NCI-H2196 treated with DMSO at 0.1 percent for 48 hours (cell line): Measurements from ENCODE around the gene GPX2.
A peak's percentile ranks its signal among the peaks of the same experiment; 100 is the strongest.
"Not testable (repeated sequence)": the region's sequence is repeated elsewhere in the genome, so short reads cannot be mapped to it uniquely, and the experiment has no call there.

Experiments used
- DNase-seq: peaks from one replicate; lab custom pipeline; 2025; ENCODE audit not compliant: unreplicated experiment; lab: John Stamatoyannopoulos, UW

GPX2 gene

GRCh38 chr14:64915029-64915424, 27.5 kb downstream of the GPX2 start:
- DNase-seq, result no peak

- peak; percentile 88 for DNase-seq
These were observed 28.1 kb downstream of the GPX2 start, which contains the start of gene CHURC1 for GRCh38 chr14:64914237-64915028. CHURC1 (plus strand) TSS chr14:64914455; CDS start chr14:64914496, 41 bp downstream.

- DNase-seq, result not testable (repeated sequence)
These were observed 29.1 kb downstream of the GPX2 start for GRCh38 chr14:64913477-64913876.

GRCh38 chr14:64912261-64912660, 30.3 kb downstream of the GPX2 start:
- no peak for DNase-seq

- no peak for DNase-seq
These were observed 31.6 kb downstream of the GPX2 start for GRCh38 chr14:64910847-64911495.

GRCh38 chr14:64906022-64906421, 36.5 kb downstream of the GPX2 start:
- DNase-seq, result no peak

GRCh38 chr14:64899958-64900357, 42.6 kb downstream of the GPX2 start:
- no peak for DNase-seq

- DNase-seq, result peak; percentile 30
These were observed 50.6 kb downstream of the GPX2 start for GRCh38 chr14:64891839-64892375.

GRCh38 chr14:64891173-64891838, 51.2 kb downstream of the GPX2 start:
- DNase-seq, result no peak

- no peak for DNase-seq
These were observed 53.2 kb downstream of the GPX2 start for GRCh38 chr14:64889352-64889751.
